Measurements from ENCODE around the gene WBP4. TPM values are rescaled to one million over a fixed set of nuclear protein-coding genes. Genes with fewer than 3 reads are reported as not detected.
A peak's percentile ranks its signal among the peaks of the same experiment; 100 is the strongest.

Gene WBP4, protein sequence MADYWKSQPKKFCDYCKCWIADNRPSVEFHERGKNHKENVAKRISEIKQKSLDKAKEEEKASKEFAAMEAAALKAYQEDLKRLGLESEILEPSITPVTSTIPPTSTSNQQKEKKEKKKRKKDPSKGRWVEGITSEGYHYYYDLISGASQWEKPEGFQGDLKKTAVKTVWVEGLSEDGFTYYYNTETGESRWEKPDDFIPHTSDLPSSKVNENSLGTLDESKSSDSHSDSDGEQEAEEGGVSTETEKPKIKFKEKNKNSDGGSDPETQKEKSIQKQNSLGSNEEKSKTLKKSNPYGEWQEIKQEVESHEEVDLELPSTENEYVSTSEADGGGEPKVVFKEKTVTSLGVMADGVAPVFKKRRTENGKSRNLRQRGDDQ
- 11.4 and 13.7 TPM in 2 replicates for total RNA-seq (2014; rRNA removed; shearing (Covaris generic))
- polyA plus RNA-seq (2015; cell fraction: cytosol; rRNA removed), result 9.8 and 10.4 TPM in 2 replicates
- 13.5 and 15.5 TPM in 2 replicates for polyA plus RNA-seq (2015; cell fraction: nucleus; rRNA removed)

DNA sequence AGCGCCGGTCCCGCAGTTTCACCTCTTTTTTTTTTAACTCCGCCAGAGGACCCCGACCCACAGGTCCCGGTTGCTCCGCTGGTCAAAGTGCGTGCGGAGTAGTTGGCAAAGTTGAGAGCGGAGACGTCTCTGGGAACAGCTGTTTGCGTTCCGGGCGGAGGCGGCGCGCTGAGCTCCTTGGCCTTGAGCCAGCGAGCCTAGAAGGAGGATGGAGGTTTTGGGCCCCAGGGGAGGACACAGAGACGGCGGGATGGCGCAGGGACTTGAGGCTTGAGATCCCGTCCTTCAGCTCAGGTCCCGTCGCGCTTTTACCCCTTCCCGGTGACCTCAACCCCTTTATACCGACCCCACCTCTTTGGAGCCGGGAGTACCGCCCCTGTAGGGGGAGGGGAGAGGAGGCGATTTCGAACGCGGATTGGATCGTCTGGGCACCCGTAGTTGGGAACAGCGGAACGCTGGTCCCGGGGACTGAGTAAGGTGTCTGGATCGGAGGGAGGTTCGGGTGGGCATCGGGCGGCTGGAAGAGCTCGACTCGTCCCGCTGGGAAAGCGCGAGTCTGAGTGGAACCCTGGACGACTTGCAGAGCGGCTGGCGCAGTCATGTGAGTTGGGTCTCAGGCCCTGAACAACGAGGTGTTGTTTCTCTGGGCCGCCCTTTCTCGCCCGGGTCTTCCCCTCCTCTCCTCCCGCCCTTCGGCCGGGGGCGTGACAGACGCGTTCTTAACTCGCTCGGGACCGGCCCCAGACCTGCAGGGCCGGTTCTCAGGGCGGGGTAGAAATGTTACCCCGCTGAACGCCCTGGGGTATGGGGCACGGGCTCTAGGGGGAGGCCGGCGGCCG lies at the start of gene WBP4:
Gene WBP4 (plus strand): TSS at position 435 of the 839 bp plus-strand sequence. CDS start 165 bp downstream, at position 600.
- in situ Hi-C loops (cut with HindIII; ENCODE audit: low pct_unique_long_range_greater_than_20kb, low sequenced_read_pairs), result no loop called here
- DNase-seq (ENCODE audit: low read depth, low spot score), result peak; percentile 97

DNA sequence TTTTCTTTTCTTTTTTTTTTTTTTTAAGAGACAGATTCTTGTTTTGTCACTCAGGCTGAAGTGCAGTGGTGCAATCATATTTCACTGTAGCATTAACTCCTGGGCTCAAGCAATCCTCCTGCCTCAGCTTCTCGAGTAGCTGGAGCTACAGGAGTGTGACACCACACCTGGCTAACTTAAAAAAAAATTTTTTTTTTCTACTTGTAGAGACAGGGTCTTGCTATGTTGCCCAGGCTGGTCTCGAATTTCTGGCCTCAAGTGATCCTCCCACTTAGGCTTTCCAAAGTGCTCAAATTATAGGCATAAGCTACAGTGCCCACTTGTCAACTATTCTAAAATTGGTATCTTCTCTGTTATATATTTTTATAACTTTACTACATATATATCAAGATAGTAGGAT lies 48.8 kb upstream of the WBP4 start:
- DNase-seq (ENCODE audit: low read depth, low spot score), result no peak
- in situ Hi-C loops (cut with HindIII; ENCODE audit: low pct_unique_long_range_greater_than_20kb, low sequenced_read_pairs), result no loop called here

DNA sequence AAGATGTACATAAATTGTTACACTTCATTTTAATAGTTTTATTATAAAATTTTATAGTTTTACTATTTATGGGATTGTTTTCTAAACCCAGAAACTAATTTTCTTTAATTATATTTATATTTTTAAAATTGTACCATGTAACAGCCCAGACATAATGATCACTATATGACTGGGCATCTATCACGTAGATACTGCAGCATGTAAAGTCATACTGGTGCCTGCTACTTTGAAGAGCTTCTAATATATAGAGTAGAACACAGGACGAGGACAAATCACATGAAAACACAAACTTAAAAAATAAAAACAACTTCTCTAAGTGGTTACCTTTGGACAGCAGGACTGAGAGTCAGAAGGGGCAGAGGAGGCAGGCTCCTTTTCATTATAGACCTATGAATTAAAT lies 47.5 kb upstream of the WBP4 start:
- no peak for DNase-seq (ENCODE audit: low read depth, low spot score)

DNA sequence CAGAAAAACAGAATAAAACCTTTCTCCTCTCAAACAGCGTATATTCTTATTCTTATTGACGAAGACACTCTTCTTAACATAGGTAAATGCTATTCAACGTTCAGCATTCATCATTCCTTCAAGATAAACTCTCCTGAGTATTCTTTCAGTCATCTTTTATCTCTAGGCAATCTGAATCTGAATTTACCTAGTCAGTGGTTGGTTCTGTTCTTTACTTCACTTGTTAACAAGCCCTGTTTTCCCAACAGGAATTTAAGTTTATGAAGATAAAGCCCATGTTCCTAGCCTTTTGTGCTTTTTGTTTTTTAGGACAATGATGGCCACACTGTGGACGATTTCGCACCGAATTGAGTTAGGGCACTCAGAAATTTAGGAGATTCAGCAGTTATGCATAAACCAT lies 45.4 kb upstream of the WBP4 start:
- no peak for DNase-seq (ENCODE audit: low read depth, low spot score)
- in situ Hi-C loops (cut with HindIII; ENCODE audit: low pct_unique_long_range_greater_than_20kb, low sequenced_read_pairs), result no loop called here

More for the DNA sequence above, 47.5 kb upstream of the WBP4 start:
- in situ Hi-C loops (cut with HindIII; ENCODE audit: low pct_unique_long_range_greater_than_20kb, low sequenced_read_pairs), result no loop called here

DNA sequence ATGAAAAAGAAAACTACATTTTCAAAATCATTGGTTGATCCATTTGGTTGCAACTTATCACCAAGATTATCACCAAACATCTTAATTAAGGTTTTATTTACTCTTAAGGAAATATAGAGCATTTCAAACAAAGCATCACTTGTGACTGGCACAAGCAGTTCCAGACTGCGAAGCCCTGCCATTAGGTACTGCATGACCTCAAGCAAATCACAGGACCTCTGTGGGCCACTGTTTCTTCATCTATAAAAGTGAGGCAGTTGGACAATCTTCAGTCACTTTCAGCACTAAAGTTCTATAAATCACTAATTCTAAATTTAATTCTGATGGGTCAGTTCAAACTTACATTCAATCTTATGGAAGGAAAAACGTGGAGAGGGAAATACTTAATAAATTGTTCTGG lies 44.1 kb upstream of the WBP4 start:
- peak; percentile 92 for DNase-seq (ENCODE audit: low read depth, low spot score)
- in situ Hi-C loops (cut with HindIII; ENCODE audit: low pct_unique_long_range_greater_than_20kb, low sequenced_read_pairs), result no loop called here

DNA sequence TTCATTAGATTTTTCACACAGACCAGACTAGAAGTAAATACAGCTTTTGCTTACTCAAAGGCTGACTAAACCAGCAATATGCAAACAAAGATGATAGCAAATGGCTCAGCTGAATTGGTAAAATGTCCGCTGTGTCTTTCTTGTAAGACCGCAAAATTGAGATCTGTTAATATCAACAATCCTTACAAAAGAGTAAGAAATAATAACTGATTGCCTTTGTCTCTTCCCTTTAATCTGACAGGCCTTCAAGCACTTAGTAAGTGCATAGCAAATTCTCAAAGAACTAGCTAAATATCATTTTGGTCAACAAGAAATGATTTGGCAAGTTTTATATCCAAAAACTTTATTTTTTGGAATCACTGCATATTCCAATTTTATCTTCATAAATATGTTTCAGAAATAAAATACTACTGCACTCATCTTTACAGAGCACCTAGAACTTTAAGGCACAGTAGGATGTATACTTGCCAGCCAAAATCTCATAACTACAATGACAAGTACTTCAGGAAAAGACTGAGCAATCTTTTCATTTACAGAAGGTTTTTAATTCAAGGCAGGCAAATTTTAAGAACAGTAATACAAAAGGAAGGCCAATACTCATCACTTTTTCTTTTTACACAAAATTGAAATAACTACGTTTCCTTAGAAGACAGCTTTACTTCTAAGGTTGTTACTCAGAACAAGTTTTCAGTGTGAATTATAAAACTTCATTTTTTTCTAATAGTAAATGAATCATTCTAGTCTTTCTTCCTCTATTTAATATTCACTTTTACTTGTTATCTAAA lies 43.3 kb upstream of the WBP4 start:
- peak; percentile 27 for DNase-seq (ENCODE audit: low read depth, low spot score)
- in situ Hi-C loops (cut with HindIII; ENCODE audit: low pct_unique_long_range_greater_than_20kb, low sequenced_read_pairs), result no loop called here

DNA sequence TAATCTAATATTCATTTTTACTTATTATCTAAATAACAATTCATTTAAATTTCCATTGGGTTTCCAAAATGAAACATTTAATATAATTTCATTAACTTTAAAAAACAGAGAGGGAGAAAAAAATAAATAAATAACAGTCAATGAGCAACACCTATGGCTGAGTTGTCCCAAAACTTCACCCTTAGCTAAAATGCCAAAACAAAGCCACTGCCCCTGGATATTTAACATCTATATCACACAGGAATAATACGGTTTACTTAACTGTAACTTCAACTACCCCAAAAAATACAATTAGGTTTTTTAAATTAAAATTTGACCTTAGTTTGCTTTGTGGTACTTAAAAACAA lies 42.7 kb upstream of the WBP4 start:
- DNase-seq (ENCODE audit: low read depth, low spot score), result peak; percentile 16
- in situ Hi-C loops (cut with HindIII; ENCODE audit: low pct_unique_long_range_greater_than_20kb, low sequenced_read_pairs), result no loop called here

DNA sequence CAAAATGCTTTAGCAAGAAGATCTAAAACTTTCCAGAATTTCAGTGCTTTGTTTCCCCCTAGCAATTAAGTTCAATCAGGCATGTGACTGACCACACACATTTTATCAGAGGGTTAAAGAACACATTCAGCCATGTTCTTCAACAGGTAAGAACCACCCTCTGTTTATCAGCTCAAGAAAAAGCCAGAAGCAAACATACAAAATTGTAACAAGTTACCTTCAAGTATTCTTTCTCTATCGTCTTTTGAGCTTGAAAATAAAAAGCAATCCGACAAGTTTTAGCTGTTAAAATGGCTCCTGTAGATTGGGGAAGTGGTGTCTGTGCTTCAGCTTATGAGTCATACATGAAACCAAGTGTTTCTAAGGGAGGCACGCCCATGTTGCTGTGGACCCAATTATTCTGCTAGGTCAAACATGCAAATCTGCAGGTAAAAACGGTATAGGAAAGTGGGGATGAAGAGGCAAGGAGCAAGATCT lies 42.3 kb upstream of the WBP4 start, which contains the start of gene ELF1:
Gene ELF1 (minus strand): TSS at position 306 of the 477 bp plus-strand sequence. CDS start 37,262 bp downstream, outside the sequence.
- in situ Hi-C loops (cut with HindIII; ENCODE audit: low pct_unique_long_range_greater_than_20kb, low sequenced_read_pairs), result no loop called here

DNA sequence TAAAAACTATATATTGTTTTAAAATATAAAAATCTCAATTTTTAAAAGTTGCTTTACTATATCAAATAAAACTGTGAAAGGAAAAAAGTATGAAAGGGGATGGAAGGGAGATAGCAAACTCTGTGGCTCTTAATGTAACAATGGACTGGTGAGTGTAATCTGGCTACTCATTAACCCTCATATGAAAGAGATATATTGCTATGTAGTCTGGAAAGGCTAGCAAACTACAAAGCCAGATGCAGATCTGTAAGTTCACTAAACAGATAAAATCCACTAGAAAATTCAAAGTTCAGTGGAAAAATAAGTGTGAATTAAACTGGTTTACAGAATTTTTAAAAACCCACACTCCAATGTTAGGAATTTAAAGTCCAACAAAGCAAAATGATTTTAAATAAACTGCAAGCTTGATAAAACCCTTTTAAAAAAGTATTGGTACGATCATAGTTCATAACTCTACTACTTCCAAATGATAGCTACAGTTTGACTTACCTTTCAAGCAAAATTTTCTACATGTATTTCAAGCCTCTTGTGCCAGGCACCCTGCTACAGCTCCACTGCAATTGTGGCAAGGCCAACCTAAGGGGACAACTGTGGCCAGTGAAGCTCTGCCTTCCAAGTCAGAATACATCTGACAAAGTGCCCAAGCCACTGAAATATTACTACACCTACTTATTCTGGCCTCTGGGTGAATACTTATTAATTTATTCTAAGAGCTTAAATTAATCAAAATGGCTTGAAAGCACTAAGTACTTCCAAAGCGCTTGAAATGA lies 41.5 kb upstream of the WBP4 start:
- no peak for DNase-seq (ENCODE audit: low read depth, low spot score)
- in situ Hi-C loops (cut with HindIII; ENCODE audit: low pct_unique_long_range_greater_than_20kb, low sequenced_read_pairs), result no loop called here

More for the DNA sequence above, 42.3 kb upstream of the WBP4 start, which contains the start of gene ELF1:
- peak; percentile 87 for DNase-seq (ENCODE audit: low read depth, low spot score)

DNA sequence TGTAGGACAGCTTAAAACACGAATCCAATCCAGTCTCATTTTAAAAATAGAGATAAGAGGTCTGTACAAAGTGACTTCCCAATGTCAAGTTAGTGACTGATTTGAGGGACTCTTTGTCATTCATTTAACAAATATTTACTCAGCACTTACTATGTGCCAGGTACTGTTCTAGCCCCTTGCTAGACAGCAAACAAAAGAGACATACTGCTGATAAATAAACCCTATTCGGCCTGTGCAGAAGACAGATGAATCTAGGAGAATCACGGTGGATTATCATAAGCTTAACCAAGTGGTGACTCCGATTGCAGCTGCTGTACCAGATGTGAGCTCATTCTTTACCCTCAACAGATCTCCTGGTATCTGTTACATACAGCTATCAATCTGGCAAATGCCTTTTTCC lies 35.8 kb upstream of the WBP4 start:
- no peak for DNase-seq (ENCODE audit: low read depth, low spot score)
- in situ Hi-C loops (cut with HindIII; ENCODE audit: low pct_unique_long_range_greater_than_20kb, low sequenced_read_pairs), result no loop called here

DNA sequence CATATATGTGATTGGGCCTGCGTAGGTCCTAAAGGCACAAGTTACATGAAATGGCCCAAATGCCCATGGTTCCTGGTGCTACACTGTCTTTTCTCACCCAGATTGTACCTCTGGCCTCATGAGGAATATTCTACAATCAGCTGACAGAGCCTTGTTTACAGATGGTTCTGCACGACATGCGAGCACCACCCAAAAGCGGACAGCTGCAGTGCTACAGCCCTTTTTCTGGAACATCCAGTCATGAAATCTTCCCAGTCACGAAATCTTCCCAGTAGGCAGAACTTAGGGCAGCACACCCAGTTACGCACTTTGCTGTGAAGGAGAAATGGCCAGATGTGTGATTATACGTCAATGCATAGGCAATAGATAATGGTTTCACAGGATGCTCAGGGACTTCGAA lies 34.5 kb upstream of the WBP4 start:
- in situ Hi-C loops (cut with HindIII; ENCODE audit: low pct_unique_long_range_greater_than_20kb, low sequenced_read_pairs), result no loop called here
- DNase-seq (ENCODE audit: low read depth, low spot score), result no peak

DNA sequence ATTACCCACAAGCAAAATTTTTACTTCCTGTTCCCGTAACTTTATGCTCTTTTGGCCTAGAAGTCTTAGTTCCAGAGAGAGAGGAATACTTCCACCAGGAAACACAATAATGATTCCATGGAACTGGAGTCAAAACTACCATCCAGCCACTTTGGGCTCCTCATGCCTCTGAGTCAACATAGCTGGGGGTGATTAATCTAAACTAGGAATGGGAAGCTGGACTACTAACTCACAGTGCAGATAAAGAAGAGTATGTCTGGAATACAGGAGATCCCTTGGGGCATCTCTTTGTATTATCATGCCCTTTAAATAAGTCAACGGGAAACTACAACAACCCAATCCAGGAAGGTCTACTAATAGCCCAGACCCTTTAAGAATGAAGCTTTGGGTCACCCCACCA lies 33.3 kb upstream of the WBP4 start:
- in situ Hi-C loops (cut with HindIII; ENCODE audit: low pct_unique_long_range_greater_than_20kb, low sequenced_read_pairs), result no loop called here

DNA sequence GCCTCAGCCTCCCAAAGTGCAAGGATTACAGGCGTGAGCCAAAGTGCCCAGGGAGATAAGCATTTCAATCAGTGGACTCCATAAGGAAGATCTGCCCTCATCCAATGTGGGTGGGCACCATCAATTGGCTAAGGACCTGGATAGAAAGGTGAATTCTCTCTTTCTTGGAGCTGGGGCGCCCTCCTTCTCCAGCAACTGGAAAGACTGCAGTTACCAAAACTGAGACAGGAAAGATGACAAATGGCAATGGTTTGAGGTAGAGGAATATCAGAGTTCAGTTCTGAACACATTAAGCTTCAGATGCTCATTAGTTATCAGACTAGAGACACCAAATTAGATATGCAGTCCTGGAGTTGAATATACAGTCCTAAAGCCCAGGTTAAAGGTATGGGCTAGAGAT lies 31.7 kb upstream of the WBP4 start:
- in situ Hi-C loops (cut with HindIII; ENCODE audit: low pct_unique_long_range_greater_than_20kb, low sequenced_read_pairs), result no loop called here
- peak; percentile 40 for DNase-seq (ENCODE audit: low read depth, low spot score)

More for the DNA sequence above, 33.3 kb upstream of the WBP4 start:
- DNase-seq (ENCODE audit: low read depth, low spot score), result peak; percentile 35

DNA sequence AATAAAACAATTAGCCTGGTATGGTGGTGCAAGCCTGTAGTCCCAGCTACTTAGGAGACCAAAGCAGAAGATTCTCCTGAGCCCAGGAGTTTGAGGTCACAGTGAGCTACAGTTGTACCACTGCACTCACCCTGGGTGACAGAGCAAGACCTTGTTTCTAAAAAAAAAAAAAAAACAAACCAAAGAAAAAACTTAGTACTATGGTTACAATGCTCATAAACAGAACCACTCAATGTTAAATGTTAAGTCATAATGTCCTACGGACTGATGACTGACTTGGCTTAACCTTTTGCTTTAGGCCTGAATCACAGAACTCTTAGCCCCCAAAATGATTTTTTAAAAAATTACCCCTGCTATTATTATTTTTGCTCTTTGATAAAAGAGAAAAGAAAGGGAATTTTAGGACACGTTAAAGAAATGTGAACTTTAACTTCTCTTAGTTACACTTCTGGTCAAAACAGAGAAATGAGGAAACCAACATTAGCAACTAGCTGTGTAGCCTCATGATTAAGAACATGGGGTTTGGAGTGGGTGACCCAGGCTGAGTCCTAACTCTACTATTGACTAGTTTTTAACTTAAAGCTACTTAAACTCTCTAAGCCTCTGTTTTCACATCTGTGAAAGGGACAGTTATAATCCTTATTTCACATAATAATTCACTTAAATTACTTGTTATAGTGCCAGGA lies 28.5 kb upstream of the WBP4 start:
- DNase-seq (ENCODE audit: low read depth, low spot score), result no peak
- in situ Hi-C loops (cut with HindIII; ENCODE audit: low pct_unique_long_range_greater_than_20kb, low sequenced_read_pairs), result no loop called here

DNA sequence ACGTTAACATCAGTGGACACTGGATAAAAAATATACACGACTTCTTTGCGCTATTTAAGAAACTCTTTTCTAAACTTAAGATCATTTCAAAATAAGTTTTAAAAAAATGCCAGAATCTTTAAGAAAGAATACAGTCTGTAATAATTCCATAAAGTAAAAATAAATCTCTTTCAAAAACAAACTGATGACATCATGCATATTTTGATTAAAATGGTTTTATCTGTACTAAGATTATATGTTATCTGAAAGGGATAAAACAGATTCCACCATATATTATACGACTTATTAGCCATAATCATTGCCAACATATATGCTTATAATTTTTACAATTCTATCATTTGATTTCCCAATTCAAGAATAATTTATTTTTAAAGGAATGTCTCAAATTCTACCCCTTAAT lies 26.9 kb upstream of the WBP4 start:
- in situ Hi-C loops (cut with HindIII; ENCODE audit: low pct_unique_long_range_greater_than_20kb, low sequenced_read_pairs), result no loop called here
- no peak for DNase-seq (ENCODE audit: low read depth, low spot score)

DNA sequence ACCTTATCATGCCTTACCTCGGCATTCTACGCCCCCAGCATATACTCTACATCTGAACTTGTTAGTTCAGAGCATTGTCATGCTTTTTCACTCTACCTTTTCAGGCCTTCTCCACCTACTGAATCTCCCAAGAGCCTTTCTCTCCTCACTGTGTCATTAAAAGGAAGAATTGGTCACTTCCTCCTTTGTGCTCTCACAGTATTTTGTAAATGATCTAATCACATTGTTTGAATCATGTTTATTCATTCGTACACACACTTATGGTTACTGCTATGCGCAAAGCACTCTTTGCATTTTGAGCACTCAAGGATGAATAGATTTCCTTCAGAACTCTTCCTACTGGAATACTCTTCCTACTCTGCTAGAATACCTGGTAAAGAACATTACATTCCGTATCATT lies 26.4 kb upstream of the WBP4 start:
- DNase-seq (ENCODE audit: low read depth, low spot score), result no peak
- in situ Hi-C loops (cut with HindIII; ENCODE audit: low pct_unique_long_range_greater_than_20kb, low sequenced_read_pairs), result no loop called here
